Measurements from ENCODE around the gene GCNT2. TPM values are rescaled to one million over a fixed set of nuclear protein-coding genes. Genes with fewer than 3 reads are reported as not detected.
"Not testable (repeated sequence)": the region's sequence is repeated elsewhere in the genome, so short reads cannot be mapped to it uniquely, and the experiment has no call there.

GCNT2 gene
- polyA plus RNA-seq (ENCODE audit: insufficient read length in 10 of 10): 1 to 10 TPM; 1.6 to 3.8 (median 3.0) TPM
- long read RNA-seq, donor 1: 0 reads
- long read RNA-seq, donor 2, full-length matches to known transcripts: 2 of 2 reads
- long read RNA-seq, donor 2, partial matches to known transcripts: 0 of 2 reads
- long read RNA-seq, donor 2, other reads (novel, unspliced or antisense): 0 of 2 reads
- long read RNA-seq, donor 3: 0 reads
- long read RNA-seq, donor 4: 0 reads
- long read RNA-seq, donor 5, full-length matches to known transcripts: 2 of 2 reads
- long read RNA-seq, donor 5, partial matches to known transcripts: 0 of 2 reads
- long read RNA-seq, donor 5, other reads (novel, unspliced or antisense): 0 of 2 reads
- long read RNA-seq, donor 6: 0 reads
- long read RNA-seq, donor 7, full-length matches to known transcripts: 1 of 1 reads
- long read RNA-seq, donor 7, partial matches to known transcripts: 0 of 1 reads
- long read RNA-seq, donor 7, other reads (novel, unspliced or antisense): 0 of 1 reads
- long read RNA-seq, donor 8, partial matches to known transcripts: 0 of 1 reads
- long read RNA-seq, donor 8, other reads (novel, unspliced or antisense): 0 of 1 reads
- long read RNA-seq, donor 9: 0 reads

GRCh38 chr6:10521104-10521808 is at the start of gene GCNT2:
TSS of gene GCNT2 (plus strand) at chr6:10521351. CDS start at chr6:10528912, 7,561 bp downstream.
- no peak for DNase-seq

DNA sequence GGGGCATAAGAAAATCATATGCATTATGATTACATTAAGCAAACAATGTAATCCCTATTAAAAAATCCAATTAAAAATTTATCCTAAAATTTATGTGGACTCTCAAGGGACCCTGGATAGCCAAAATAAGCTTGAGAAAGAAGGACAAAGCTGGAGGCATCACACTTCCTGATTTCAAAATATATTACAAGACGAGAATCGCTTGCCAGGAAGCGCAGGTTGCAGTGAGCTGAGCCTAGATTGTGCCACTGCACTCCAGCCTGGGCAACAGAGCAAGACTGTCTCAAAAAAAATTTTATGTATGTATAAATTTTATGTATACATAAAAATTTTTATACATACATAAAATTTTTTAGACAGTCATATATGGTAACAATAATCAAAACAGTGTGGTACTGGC is 48.5 kb upstream of the GCNT2 start:
- no peak for DNase-seq

DNA sequence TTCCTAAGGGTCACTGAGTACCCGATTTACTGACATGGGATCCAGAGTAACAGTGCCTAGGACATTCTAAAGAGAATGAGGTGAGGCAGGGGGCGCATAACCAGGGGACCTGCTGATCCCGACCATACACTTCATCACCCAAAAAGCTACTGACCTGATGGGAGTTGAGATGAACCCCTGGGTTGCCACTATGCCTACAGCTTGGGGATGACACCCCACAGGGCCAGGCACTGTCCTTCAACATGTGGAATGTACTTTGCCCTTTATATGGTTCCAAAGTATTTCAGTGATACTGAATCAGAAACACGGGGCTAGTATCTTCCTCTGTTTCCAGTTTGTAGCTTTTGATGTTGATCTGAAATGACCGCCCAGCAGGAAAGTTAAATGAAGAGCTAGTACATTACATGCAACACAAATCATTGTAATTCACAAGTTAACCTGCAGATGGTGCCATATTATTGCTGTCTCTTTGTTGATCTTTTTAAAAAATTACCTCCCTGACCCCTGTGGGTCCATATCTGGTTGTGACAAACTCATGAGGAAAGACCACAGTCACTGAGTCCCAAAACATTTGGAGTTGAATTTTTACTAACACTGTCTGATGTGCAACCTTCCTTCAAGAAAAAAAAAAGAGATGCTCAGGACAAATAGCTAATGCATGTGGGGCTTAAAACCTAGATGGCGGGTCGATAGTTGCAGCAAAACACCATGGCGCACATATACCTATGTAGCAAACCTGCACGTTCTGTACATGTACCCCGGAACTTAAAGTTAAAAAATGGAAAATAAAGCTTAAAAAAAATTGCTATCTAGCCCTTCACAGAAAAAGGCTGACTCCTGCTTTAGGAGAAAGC is 42.7 kb upstream of the GCNT2 start:
- peak; percentile 5 to 33 (median 11) for DNase-seq

- no peak for DNase-seq
Measured at GRCh38 chr6:10479939-10480700, 41.0 kb upstream of the GCNT2 start.

DNA sequence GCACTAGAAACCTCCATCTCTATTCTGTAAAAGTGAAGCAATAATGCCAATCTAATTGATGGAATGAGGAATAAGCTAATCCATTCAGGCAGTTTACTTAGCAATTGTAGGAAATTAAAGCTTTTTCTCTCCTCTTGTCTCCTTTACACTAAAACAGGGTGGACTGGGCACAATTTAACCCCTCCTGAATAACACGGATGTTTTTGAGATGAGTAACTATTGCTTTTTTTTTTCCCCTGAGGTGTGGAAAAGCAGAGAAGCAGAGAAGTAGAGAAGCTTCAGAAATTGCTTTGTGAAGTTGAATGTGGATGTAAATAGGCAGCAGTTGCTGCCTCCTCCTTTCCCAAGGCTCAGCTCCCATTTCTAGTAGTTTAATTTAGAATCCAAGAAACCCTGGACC is 40.0 kb upstream of the GCNT2 start:
- DNase-seq: no peak

- DNase-seq: no peak
Measured at GRCh38 chr6:10482636-10483257, 38.4 kb upstream of the GCNT2 start.

- DNase-seq: no peak
Measured at GRCh38 chr6:10484912-10485311, 36.2 kb upstream of the GCNT2 start.

DNA sequence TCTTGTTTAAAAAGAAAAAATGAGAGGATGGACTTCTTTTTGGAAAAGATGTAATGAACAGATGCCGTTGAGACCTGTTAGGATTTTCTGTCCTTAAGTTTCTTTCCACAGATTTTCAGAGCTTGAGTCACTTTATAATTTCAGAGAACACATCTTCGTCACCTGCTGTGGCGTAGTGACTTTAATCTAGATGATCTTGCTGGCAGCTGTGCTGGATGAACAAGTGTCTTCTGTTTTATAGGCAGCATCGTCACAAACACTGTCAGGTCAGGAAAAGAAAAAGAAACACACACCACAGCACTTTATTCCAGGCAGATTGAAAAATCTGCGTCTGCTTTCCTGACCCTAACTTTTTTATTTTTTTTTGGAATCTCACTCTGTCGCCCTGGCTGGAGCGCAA is 35.7 kb upstream of the GCNT2 start:
- no peak for DNase-seq

DNA sequence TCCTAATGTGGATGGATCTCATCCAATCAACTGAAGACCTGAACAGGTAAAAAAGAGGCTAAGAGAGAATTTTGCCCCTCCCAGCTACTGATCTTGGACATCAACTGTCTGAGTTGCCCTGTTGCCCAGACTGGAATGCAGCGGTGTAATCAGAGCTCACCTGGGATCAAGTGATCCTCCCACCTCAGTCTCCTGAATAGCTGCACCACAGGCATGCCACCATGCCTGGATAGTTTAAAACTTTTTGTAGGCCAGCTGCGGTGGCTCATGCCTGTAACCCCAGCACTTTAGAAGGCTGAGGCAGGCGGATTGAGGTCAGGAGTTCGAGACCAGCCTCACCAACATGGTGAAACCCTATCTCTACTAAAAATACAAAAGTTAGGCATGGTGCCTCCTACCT is 34.9 kb upstream of the GCNT2 start:
- DNase-seq: no peak

- DNase-seq: not testable (repeated sequence)
Measured at GRCh38 chr6:10486944-10487588, 34.1 kb upstream of the GCNT2 start.

DNA sequence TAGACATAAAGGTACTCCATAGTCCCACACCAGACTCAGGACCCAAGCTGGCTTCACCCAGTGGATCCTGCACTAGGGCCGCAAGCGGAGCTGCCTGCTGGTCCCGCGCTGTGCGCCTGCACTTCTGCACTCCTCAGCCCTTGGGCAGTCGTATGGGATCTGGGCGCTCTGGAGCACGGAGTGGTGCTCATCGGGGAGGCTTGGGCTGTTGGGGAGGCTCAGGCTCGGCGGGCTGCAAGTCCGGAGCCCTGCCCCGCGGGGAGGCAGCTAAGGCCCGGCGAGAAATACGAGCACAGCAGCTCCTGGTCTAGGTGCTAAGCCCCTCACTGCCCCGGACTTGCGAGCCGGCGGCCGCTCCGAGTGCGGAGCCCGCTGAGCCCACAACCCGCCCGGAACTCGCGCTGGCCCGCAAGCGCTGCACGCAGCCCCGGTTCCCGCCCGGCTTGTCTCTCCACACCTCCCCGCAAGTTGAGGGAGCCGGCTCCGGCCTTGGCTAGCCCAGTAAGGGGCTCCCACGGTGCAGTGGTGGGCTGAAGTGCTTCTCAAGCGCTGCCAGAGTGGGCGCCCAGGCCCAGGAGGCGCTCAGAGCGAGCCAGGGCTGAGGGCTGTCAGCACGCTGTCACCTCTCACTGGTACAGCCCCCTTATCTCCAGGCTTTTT is 33.4 kb upstream of the GCNT2 start:
- DNase-seq: no peak

DNA sequence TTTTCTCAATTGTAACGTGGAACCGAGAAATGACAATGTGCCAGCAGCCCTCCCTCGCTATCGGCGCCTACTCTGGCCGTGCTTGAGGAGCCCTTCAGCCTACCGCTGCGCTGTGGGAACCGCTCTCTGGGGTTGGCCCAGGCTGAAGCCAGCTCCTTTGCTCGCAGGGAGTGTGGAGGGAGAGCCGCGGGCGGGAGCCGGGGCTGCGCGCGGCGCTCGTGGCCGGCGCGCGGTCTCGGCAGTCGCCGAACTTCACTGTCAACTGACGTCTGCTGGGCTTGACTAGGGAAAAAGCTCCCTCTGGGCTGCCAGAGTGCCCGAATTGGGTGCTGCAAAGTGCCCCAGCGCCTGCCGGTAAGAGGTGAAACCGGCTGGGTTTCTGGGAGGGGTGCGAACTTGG is 29.7 kb upstream of the GCNT2 start:
- DNase-seq: no peak

- DNase-seq: not testable (repeated sequence)
Measured at GRCh38 chr6:10491905-10492304, 29.2 kb upstream of the GCNT2 start.

DNA sequence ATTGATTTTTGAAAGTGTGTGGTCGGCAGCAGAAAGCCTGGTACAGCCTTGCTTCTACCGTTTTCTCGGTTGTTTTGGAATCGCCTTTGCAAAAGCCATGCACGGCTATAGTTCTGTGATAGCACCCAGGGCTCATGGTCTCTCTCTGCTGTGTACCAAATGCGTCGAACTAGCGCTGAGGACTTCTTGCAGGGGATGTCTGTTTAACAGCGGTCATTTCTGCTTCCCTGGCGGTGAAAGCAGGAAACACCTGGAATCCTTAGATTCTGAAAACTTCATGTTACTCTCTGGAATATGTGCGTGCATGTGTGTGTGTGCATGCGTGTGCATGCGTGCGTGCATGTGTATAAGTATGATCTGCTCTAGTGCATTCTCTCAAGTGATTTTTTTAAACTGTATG is 26.1 kb upstream of the GCNT2 start:
- DNase-seq: peak in 1 of 3 donors; percentile 3

GRCh38 chr6:10505529-10505928 is 15.6 kb upstream of the GCNT2 start:
- no peak for DNase-seq

- DNase-seq: no peak
Measured at GRCh38 chr6:10507298-10507697, 13.9 kb upstream of the GCNT2 start.

DNA sequence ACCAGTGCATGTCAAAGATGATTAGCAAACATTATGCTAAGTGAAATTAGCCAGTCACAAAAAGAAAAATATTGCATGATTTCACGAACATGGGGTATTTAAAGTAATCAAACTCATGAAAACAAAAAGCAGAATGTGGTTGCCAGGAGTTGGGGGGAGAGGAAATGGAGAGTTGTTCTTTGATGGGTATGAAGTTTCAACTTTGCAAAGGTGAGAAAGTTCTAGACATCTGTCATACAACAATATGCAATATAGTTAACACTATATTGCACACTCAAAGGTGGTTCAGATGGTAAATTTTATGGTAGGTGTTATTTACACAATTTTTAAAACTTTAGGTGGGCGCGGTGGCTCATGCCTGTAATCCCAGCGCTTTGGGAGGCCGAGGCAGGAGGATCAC is 13.4 kb upstream of the GCNT2 start:
- DNase-seq: no peak

DNA sequence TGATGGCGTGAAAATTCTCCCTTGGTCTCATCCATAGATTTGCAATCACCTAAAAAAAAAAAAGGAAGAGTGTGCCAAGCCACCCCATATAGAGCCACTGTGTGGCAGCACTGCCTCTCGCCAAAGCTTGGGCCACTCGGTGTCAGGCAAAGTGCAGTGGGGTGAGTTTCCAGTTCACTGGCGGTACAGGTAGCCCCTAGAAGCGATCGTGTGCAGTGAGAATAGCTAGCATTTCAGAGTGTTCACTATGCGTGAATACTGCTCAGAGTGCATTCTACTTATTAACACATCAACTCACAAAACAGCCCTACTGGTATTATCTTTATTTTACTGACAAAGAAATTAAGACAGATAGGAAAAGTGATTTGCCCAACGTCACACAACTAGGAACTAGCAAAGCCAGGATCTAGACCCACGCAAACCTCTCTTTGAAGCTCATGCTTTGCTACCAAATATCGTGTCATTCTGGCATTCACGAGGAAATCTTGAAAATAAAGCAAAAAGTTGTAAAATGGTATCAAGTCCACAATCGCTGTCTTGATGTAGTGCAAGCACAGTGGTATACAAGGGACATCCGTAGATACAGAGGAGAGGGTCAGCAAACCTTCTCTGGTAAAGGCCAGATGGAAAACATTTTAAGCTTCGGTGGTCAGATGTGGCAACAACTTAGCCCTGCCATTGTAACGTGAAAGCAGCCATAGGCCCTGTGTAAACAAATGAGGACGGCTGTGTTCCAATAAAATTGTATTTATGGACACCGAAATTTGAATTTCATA is 10.4 kb upstream of the GCNT2 start:
- peak in 2 of 3 donors; percentile 17 to 45 for DNase-seq

GRCh38 chr6:10511477-10511876 is 9.7 kb upstream of the GCNT2 start:
- DNase-seq: peak in 1 of 3 donors; percentile 10
